Aortic smooth muscle cell (primary cell): ENCODE data around the gene ARHGAP42. TPM values are rescaled to one million over a fixed set of nuclear protein-coding genes. Genes with fewer than 3 reads are reported as not detected.

Experiments used
- total RNA-seq: library from RNA; depleted of rRNA; stranded (reverse); fragments of >200 nt; gene quantifications from 2 replicates; pipeline ENCODE4 v1.2.3, GENCODE V29; 2014

ARHGAP42 gene, protein sequence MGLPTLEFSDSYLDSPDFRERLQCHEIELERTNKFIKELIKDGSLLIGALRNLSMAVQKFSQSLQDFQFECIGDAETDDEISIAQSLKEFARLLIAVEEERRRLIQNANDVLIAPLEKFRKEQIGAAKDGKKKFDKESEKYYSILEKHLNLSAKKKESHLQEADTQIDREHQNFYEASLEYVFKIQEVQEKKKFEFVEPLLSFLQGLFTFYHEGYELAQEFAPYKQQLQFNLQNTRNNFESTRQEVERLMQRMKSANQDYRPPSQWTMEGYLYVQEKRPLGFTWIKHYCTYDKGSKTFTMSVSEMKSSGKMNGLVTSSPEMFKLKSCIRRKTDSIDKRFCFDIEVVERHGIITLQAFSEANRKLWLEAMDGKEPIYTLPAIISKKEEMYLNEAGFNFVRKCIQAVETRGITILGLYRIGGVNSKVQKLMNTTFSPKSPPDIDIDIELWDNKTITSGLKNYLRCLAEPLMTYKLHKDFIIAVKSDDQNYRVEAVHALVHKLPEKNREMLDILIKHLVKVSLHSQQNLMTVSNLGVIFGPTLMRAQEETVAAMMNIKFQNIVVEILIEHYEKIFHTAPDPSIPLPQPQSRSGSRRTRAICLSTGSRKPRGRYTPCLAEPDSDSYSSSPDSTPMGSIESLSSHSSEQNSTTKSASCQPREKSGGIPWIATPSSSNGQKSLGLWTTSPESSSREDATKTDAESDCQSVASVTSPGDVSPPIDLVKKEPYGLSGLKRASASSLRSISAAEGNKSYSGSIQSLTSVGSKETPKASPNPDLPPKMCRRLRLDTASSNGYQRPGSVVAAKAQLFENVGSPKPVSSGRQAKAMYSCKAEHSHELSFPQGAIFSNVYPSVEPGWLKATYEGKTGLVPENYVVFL
- total RNA-seq: 11.5 and 13.3 TPM in 2 replicates

DNA sequence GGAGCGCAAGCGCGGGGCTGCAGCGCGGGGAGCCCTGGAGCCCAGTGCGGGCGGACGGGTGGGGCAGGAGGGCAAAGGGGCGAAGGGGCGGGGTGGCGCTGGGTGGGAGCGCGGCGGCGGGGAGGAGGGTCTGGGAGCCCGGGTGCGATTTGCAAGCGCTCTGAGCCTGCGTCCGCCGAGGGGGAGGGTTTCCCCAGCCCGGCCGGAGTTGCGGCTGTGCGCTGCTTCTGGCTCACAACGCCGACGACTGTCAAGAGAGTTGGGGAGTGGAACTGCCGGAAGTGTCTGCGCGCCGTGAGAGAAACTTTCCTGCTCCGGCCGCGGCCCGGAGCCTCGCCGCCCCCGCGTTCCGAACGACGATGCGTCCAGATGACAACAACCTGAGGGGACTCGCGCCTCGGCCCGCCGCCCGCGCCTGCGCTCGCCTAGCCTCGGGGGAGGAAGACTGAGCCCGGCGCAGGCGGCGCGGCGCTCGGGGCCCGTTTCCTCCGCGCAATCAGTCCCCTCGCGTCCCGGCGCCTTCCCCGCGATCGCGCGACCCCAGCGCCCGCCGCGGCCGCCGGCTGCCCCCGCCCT, at the start of gene ARHGAP42:
Gene ARHGAP42, plus strand, starts transcription at position 235 of the 576 bp plus-strand sequence. CDS start 391 bp downstream, outside the sequence.

